ENCODE data around the gene EIF2B4.
A peak's percentile ranks its signal among the peaks of the same experiment; 100 is the strongest.

The EIF2B4 gene

DNA sequence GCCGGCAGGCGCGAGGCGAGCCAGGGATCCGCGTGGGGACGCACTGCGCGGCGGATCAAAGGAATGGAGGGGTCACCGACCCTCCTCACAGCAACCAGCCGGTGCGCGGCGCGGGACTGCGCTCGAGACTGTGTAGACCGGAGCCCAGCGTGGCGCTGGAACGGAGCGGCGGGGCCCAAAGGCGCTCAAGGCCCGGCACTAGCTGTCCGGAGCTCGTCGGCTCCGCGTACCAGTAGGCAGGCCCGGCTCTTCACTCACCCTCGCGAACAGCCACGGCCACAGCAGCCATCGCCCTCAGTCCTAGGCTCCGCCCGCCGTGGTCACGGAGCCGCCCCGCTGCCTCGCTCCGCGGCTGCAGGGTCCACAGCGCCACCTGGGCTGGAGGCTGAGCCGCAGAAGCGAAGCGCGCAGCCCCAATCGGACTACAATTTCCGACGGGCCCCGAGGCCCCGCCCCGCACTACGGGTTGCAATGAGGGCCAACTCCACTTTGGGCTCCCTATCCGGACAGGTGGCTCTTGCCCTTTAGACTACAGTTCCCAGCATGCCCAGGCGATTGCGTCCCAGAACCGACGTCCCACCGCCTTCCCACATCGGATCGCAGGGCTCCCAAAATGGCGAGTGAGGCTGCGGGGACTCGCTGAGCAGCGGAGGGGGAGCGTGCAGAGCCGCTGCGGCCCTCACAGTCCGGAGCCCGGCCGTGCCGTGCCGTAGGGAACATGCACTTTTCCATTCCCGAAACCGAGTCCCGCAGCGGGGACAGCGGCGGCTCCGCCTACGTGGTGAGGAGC is at the start of gene EIF2B4, which contains the start of gene SNX17:
TSS of gene EIF2B4 (minus strand) at position 313 of the 790 bp plus-strand sequence. CDS start at position 289, 24 bp downstream.
TSS of gene SNX17 (plus strand) at position 591 of the 790 bp plus-strand sequence. CDS start at position 719, 128 bp downstream.
- DNase-seq, result peak; percentile 97

DNA sequence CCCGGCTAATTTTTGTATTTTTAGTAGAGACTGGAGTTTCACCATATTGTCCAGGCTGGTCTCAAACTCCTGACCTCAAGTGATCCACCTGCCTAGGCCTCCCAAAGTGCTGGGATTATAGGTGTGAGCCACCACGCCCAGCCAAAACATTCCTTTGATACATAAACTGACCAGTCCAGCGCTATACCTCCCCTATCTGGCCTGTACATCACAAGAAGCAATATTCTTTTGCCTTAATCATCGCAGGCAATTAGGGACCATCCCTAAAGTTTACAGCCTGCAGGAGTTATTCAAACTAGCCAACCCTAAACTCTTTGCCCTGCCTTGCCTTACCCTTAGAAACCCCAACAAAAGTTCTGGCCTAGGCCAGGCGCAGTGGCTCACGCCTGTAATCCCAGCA is 46.0 kb upstream of the EIF2B4 start:
- DNase-seq, result no peak

DNA sequence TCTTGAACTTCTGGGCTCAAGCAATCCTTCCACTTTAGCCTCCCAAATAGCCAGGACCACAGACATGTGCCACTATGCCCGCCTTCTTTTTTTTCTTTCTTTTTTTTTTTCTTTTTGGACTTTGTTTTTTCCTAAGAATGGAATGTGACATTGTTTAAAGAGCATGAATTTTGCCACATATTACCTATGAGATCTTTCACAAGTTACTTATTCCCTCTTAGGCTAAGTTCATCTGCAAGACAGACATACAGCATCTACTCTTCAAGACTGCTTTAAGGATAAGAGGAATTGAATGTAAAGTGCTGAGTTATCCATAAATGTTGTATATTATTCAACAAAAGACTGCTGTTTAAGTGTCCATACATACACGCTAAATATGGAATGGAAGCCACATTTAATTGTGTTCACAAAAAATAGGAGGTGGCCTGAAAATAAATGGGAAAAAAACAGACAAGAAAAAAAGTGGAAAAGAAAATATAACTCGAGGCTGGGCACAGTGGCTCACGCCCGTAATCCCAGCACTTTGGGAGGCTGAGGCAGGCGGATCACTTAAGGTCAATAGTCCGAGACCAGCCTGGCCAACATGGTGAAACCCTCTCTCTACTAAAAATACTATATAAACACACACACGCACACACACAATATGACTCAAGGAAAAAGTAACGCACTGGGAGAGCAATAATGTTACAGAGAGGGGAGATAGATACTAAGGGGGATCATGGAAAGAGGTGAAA is 42.4 kb upstream of the EIF2B4 start:
- DNase-seq, result no peak

DNA sequence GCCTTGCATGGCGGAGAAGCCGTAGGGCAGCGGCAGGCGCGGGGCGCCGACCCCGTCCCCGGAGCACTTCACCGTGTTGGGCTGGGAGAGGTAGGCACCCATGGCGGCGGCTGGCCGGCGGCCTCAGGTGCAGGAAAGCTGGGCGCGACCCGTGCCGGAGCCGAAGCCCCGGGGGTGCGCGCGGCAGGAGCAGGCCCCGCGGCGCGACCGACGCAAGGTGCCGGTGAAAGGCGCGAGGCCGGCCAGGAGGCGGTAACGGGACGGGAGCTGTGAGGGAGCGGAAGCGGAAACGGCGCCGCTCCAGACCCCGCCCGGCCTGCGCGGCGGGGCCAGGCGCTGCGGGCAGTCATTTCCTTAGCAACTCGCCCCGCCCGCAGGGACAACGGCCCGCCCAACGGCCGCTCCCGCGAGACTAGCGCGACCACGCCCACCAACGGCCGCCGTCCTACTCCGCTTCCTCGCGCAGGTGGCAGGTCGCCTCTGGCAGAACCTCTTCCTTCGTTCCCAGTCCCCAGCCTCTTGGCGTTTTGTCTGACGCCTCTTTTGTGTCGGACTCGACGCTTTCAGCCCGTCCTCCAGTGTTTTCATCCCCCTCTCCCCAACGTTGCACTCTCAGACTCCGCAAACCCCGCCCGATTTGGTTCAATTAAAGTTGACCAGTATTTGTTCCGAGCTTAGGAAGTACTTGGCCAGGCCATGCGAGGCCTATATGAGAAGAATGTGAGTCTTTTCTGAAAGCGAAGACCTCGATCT is 39.4 kb upstream of the EIF2B4 start, which contains the start of gene PPM1G:
TSS of gene PPM1G (minus strand) at position 271 of the 753 bp plus-strand sequence. CDS start at position 102, 169 bp downstream.
- DNase-seq, result peak; percentile 96

DNA sequence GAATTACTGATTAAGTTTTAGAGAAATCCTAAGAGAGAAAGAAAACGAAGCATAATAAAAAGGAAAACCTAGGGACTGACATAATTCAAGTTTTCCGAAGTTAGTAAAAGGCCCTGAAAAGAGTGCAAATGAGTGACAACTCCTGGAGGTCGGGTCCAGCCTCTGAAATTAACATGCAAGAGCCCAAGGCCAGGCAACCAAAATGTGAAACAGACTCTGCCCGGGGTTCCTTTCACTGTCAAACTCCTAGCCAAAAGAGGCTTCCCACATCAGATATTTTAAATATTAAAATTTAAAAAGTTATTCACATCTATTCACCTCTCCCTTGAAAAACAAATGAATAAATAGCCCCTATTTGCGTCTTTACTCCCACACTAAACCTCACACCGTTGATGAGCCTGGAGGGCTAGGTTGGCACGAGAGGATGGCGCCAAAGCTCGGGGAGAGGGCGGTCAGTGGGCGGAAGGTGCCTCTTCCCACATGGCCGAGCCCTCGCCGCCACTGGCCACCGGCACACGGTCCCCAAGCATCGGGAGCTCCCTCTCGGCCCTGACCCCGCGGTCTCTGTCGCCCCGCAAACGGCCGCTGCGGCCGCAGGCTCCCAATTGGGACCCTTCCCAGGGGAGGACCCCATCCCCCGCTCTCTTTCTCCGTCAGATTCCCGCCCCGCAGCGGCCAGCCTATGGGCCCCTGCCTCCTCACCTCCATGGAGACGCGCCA is 38.6 kb upstream of the EIF2B4 start:
- peak; percentile 12 for DNase-seq

DNA sequence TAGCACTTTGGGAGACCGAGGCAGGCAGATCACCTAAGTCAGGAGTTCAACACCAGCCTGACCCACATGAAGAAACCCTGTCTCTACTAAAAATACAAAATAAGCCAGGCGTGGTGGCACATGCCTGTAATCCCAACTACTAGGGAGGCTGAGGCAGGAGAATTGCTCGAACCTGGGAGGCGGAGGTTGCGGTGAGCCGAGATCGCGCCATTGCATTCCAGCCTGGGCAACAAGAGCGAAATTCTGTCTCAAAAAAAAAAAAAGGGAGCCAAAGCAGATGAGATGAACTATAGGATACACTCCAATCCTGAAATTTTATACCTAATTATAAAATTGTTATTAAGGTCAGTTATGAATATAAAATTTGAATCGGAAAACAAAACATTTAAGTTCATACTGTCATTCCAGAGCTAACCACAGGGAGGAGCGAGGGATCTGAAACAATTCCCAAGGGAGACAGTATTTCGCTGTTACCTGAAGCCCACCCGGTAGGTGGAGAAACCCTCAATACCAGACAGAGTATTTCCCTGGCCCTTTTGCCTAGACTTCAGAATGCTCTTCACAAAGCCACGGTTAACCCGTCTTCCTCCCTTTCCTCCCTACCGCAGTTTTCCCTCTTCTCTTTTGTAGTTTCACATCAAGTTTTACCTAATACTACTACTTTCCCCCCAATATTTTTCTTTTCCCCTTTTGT is 37.8 kb upstream of the EIF2B4 start:
- peak; percentile 70 for DNase-seq

DNA sequence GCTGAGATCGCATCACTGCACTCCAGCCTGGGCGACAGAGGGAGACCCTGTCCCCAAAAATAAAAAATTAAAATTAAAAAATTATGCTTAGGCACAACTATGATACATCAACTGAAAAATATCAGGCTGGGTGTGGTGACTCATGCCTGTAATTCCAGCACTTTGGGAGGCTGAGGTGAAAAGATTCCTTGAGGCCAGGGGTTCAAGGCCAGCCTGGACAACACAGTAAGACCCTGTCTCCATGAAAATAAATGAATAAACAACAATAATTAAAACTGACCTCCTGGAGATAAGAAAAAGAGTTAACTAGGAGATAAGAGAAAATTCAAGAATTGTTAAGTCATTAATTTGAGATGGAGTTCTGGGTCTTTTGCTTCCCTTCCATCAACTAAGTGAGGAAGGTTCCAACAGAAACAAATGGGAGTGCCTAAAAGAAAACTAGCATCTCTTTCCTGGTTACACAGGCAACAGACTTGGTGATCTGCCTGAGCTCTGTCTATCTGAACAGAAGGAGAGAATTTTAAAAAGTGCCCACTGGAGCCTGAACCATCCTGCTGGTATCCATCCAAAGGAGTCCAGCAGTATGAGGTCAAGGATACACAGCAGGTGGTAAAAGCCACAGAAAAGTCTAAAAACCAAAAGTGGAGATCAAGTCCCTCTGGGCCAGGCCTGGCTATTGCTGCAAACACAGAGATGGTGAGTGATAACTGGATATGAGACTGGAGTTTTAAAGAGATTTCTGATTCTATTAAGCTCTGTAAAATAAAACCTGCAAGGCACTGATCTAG is 30.4 kb upstream of the EIF2B4 start:
- no peak for DNase-seq

DNA sequence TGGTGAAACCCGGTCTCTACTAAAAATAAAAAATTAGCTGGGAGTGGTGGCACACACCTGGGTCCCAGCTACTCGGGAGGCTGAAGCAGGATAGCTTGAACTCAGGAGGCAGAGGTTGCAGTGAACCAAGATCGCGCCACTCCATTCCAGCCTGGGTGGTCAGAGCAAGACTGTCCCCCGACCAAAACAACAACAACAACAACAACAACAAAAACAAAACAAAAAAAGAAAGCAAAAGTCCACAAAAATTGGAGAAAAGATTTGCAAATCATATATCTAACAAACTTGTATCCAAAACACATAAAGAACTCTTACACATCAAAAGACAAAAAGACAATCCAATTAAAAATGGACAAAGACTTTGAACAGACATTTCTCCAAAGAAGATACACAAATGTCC is 28.8 kb upstream of the EIF2B4 start:
- no peak for DNase-seq

DNA sequence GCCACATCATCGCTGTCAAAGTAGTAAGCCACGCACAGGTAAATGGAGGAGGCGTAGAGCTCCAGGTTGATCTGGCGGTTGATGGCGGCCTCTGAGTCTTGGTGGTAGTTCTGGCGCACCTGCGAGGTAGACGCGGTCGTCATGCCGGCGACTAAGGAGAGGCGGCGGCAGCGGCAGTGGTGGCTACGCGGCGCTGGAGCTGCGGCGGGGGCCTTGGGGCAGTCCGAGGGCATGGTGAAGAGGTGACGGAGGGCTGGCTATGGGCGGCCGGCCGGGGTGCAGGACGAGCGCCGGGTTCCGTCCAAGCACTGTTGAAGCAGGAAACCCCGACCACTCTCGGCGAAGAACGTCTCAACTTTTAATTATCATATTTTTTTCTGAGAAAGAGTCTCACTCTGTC is 23.1 kb upstream of the EIF2B4 start:
- no peak for DNase-seq

DNA sequence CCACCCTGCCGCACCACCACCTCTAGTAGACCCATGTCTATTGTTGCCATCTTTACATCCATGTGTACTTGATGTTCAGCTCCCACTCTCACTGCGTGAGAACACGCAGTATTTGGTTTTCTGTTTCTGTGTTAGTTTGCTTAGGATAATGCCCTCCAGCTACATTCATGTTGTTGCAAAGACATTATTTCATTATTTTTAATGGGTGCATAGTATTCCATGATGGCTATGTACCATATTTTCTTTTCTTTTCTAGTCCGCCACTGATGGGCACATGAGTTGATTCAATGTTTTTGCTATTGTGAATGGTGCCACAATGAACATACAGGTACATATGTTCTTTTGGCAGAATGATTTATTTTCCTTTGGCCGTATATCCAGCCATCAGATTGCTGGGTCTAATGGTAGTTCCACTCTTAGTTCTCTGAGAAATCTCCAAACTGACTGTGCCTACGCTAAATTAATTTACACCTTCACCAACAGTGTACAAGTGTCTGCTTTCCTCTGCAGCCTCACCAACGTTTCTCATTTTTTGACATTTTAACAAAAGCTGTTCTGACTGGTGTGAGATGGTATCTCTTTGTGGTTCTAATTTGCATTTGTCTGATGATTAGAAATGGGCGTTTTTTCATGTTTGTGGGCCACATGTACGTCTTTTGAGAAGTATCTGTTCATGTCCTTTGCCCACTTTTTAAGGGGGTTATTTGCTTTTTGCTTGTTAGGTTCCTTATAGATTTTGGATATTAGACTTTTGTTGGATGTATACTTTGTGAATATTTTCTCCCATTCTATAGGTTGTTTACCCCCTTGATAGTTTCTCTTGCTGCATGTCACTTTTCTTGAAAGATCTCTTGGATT is 20.9 kb upstream of the EIF2B4 start:
- no peak for DNase-seq

DNA sequence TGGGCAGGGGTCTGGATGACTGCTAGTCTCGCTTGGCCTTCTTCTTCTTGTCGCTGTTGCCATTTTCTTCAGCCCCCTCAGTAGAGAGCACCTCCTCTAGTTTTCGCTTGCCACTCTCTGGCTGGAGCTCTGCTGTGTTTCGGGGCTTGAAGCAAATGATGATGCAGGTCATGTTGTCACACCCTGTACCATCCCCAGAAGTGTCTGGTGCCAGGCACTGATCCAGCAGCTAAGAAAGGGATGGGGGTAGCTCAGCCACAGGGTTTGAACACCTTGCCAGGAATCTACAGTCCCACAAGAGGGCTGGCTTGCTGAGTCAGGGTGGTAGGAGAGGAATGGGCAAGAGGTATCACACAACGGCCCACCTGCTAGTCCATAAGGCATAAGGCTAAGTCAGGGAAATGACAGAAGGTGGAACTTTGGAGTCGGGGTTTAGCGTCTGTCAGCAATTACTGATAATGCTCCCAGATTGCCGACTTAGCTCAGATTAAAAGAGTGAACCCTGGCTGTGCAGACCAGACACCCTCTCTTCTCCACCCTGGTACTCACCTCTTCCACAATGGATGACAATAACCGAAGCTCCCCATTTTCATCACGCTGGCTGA is 11.5 kb upstream of the EIF2B4 start:
- no peak for DNase-seq

DNA sequence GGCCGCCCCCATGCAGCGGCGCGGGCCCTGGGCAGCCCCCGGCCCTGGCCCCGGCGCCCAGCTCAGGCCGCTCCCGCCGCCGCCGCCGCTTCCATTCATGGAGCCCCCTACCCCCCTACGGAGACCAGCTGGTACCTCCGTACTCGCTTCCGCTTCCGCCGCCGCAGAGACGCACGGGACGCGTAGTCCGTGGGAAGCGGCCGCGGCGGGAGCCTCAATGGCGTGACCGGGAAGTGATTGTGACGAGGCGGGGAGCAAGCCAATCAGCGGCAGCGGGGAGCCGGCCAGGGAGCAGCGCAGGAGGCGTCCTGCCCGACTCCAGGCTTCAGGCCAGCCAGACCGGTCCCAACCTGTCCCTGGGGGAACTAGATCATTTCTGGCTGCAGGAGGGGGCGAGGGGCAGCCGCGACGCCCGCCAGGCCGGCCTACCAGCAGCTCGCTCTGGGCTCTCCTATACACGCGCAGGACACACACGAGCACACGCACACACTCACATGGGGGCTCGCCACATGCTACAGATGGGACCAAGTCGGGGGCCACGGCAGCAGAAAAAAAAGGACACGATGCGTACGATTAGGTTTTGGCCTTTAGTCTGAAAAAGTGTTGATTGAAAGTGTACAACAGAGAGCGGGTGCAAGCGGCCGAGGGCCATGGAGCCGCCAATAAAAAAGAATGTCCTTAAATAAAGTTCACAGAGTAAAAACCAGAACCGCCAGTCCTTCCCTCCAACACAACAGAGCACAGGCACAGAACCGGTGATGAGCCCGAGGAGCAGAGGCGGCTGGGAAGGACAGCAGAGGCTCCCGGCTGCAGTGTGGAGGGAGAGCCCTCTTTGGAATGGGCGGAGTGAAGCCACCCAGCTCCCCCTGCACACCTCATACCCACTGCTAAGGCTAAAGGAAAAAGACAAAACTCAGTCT is 10.7 kb upstream of the EIF2B4 start, which contains the start of gene ZNF513:
TSS of gene ZNF513 (minus strand) at position 109 of the 920 bp plus-strand sequence. CDS start 208 bp downstream, outside the sequence.
- peak; percentile 96 for DNase-seq

DNA sequence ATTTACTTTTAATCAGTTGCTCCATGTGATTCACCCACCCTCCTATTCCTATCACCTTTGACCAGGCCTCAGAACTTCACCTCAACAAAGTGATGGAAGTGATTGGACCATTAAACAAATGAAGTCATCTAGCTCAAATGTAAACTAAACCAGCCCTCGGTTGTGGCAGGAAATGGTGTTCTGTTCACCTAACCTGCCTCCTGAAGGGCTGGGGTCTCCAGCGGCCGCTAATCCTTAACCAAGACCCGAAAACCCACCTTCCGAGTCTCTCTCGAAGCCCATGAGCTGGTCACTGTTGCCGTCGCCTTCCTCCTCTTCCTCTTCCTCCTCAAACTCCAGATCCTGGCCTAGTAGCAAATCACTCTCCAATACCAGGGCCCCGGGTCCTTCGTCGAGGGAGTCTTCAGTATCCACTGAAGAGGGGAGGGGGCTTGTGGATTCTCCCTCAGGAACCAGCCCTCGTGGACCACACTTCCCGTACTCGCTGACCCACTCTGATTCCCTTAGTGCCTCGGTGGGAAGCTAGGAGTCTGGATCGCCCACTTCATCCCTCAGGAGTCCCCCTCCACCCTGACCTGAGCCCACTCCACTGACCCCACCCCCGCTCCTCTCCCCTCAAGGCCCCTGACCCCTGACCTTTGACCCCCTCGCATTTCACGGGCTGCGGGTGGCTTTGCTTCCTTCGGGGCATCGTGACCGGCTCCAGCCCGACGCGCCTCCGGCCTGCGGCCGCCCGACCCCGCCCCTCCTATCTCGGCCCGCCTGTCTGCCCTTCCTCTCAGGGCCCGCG is 9.9 kb upstream of the EIF2B4 start:
- peak; percentile 32 for DNase-seq

DNA sequence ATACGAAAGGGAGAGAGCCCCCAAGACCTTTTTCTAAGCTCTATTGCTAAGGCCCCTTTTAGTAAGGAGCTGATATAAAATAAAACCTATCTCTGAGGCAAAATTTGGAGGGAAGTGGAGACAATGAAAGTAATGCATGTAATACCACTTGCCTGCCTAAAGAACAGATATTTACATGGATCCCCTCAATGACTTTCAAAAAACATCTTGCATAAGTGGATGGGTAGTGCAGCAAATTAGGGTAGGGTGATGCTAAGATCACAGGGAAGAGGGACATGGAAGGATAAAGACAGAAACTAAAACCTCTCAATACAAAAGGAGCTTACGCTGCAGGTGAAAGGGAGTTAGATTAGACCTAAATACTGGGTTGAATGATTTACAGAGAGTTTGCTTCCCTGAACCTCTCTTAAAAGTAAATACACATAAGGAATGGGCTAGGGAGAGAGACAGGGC is 9.3 kb upstream of the EIF2B4 start:
- no peak for DNase-seq

DNA sequence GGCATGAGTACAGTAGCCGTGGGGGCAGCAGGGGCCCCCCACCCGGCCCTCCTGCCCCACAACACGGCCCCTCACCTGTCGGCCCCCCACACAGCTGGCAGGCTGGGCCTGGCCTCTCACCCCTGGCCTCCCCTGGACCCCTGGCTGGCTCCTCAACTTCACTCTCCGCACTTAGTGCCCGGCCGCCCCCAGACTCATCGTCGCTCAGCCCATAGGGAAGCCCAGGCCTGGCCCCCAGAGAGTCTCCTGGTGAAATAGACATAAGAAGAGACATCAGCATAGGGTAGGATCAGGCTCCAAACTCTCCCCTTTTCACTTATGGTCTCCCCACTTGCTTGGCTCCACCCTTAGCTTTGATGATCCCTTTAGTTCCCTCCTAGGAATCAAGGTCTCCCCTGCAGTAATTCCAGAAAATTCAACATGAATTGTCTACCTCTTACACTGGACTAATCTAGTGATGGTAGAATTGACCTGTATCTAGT is 8.7 kb upstream of the EIF2B4 start:
- DNase-seq, result no peak

DNA sequence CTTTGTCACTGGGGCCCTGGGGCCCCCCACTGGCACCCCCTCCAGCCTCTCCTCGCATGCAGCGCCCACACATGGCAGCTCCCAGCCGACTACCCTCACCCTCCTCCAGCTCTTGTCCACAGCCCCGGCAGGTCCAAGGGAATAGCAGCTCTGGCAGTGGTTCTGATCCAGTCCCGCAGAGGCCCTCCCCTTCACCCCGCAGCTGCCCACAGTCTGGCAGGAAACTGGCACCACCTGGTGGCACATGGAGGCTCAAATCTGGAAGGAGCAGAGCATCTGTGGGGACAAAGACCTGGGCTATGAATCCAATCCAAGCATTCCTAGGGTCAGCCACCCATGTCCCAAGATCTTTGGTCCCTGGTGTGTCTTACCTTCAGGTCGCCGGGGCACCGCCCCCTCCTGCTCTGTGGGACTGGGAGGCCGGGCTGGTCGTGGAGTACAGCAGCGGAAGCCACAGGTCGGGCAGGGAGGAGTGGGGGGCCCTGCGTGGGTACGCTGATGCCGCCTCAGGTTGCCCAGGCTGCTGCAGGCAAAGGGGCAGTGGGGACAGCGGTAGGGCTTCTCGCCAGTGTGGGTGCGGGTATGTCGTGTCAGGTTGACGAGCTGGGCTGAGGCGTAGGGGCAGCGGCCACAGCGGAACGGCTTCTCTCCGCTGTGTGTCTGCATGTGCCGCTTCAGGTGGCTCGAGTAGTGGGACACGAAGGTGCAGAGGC is 8.1 kb upstream of the EIF2B4 start:
- no peak for DNase-seq
